HG03045 (cell line): ENCODE data around the gene PDCD11.
"Not testable (repeated sequence)": the region's sequence is repeated elsewhere in the genome, so short reads cannot be mapped to it uniquely, and the experiment has no call there.

Experiments used
- ATAC-seq: cut with Tn5 transposase; IDR thresholded peaks from one replicate; pipeline ENCODE4 v1.9.1; 2021; ENCODE audit warnings: mild to moderate bottlenecking, moderate library complexity; ENCODE audit not compliant: unreplicated experiment

Gene PDCD11, protein sequence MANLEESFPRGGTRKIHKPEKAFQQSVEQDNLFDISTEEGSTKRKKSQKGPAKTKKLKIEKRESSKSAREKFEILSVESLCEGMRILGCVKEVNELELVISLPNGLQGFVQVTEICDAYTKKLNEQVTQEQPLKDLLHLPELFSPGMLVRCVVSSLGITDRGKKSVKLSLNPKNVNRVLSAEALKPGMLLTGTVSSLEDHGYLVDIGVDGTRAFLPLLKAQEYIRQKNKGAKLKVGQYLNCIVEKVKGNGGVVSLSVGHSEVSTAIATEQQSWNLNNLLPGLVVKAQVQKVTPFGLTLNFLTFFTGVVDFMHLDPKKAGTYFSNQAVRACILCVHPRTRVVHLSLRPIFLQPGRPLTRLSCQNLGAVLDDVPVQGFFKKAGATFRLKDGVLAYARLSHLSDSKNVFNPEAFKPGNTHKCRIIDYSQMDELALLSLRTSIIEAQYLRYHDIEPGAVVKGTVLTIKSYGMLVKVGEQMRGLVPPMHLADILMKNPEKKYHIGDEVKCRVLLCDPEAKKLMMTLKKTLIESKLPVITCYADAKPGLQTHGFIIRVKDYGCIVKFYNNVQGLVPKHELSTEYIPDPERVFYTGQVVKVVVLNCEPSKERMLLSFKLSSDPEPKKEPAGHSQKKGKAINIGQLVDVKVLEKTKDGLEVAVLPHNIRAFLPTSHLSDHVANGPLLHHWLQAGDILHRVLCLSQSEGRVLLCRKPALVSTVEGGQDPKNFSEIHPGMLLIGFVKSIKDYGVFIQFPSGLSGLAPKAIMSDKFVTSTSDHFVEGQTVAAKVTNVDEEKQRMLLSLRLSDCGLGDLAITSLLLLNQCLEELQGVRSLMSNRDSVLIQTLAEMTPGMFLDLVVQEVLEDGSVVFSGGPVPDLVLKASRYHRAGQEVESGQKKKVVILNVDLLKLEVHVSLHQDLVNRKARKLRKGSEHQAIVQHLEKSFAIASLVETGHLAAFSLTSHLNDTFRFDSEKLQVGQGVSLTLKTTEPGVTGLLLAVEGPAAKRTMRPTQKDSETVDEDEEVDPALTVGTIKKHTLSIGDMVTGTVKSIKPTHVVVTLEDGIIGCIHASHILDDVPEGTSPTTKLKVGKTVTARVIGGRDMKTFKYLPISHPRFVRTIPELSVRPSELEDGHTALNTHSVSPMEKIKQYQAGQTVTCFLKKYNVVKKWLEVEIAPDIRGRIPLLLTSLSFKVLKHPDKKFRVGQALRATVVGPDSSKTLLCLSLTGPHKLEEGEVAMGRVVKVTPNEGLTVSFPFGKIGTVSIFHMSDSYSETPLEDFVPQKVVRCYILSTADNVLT (N-terminal part only)

DNA sequence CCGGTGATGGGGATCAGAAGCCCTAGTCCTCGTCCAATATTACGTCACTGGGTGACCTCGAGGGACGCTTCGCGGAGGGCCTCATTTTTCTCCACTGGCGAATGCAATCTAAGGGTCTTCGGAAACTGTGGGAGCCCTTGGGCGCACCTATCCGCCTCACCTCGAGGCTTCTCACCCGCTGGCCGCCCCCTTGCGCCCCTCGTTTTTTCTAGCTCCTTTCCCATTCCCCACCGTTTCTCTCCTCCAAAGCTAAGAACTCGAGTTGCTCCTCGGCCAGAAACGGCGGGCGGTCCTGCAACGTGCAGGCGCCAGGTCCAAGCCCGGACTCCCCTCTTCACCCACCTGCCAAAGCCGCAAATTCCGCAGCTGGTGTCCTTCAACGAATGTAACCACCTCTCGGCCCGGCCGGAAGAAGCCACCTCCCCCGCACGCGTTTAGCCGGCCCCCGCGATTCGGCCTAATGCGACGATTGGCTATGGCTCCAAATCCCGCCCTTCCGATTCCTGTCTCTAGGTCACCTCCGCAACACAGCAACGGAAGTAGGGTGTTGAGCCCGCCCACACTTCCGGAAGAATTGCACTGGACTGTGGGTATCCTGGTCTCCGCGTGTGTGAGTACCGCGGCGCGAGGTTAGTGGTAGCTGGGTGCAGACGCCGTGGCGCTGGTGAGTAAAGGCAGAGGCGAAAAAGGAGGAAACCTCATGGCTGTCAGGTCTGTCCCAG lies at the start of gene PDCD11, which contains the start of gene ATP5MK:
PDCD11 (plus strand) TSS at position 560 of the 722 bp plus-strand sequence. CDS start 1,801 bp downstream, outside the sequence.
ATP5MK (minus strand) TSS at position 409 of the 722 bp plus-strand sequence. CDS start 4,018 bp downstream, outside the sequence.
- ATAC-seq, result peak; percentile 99

DNA sequence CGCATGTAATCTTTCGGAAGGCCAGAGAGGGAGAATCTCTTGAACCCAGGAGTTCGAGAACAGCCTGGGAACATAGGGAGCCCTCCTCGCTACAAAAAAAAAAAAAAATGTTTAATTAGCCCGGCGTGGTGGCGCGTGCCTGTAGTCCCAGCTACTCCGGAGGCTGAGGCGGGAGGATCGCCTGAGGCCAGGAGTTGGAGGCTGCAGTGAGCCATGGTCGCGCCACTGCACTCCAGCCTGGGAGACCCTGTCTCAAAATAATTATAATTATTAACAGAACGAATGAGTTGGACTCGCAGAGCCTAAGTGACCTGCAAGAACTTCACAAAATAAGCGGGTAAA lies 46.3 kb upstream of the PDCD11 start:
- ATAC-seq, result no peak

DNA sequence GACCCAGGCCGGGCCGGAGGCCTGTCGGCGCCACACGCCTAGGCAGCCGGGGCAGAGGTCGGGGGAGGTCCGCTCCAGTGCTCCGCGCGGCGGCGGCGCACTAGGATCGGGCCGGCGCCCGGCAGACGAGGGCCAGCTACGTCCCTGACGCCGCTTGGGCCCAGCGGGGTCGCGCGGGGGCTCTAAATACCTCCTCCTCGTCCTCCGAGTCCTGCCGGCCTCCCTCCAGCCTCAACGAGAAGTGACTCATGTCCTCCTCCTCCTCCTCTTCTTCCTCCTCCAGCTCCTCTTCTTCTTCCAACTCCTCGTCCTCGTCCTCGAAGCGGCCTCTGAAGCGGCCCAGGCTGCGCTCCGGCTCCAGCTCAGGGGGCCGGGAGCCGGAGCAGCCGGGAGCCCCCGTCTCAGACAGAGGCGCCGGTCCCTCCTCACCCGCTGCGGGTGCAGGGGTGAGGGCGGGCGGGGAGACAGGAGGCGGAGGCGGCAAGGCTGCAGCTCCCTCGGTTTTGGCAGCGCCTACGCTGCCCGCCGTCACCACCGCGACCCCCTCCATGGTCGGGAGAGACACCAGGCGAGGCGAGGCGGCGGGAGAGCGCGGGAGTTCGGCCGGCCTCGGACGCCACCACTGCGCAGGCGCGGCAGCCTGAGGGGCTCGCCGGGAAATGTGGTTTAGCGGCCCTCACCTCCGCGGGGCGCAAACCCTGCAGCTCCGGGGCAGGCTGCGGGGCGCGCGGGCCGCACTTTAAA lies 45.7 kb upstream of the PDCD11 start, which contains the start of gene PCGF6:
PCGF6 (minus strand) TSS at position 624 of the 744 bp plus-strand sequence; CDS start at position 550, 74 bp downstream.
- ATAC-seq, result peak; percentile 83

DNA sequence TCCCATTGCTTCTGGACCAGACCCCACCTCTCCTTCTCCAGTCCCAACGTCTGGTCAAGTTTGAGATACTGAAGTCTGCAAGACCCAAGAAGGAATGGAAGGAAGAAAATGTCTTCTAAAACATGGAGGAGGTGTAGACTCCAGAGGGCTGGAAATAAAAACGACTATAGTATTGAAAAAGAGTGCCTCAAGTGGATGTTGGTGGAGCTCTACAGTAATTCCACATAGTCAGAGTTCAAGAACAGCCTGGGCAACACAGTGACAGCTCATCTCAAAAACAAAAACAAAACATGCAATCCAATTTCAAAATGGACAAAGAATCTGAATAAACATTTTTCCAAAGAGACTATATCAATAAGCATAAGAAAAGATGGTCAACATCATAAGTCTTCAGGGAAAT lies 43.1 kb upstream of the PDCD11 start:
- ATAC-seq, result no peak

DNA sequence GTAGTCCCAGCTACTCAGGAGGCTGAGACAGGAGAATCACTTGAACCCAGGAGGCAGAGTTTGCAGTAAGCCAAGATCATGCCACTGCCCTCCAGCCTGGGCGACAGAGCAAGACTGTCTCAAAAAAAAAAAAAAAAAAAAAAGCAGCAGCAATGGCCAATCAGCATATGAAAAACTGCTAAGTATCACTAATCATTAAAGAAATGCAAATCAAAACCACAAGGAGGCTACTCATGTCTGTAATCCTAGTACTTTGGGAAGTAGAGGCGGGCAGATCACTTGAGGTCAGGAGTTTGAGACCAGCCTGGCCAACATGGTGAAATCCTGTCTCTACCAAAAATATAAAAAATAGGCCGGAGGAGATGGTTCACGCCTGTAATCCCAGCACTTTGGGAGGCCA lies 41.9 kb upstream of the PDCD11 start:
- not testable (repeated sequence) for ATAC-seq

DNA sequence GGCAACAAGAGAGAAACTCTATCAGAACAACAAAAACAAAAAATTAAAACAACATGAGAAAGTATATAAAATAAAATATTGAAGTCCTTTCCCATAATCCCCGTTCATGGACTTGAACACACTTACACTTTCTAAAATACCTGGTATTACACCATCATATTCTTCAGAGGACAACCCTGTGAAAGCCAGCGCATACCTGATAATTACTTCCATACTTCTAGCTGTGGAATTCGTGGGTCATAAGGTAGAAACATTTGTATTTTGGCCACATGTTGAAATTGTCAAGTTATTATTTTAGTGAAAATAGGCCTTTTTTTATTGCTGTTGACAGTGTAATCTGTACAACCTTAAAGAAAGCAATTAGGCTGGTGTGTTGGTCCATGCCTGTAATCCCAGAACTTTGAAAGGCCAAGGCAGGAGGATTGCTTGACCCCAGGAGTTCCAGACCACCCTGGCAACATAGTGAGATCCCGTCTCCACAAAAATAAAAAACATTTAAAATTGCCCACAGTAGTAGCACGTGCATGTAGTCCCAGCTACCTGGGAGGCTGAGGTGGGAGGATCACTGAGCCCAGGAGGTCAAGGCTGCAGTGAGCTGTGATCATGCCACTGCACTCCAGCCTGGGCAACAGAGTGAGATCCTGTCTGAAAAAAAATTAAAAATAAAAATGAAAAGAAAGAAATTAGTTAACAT lies 40.4 kb upstream of the PDCD11 start:
- no peak for ATAC-seq

DNA sequence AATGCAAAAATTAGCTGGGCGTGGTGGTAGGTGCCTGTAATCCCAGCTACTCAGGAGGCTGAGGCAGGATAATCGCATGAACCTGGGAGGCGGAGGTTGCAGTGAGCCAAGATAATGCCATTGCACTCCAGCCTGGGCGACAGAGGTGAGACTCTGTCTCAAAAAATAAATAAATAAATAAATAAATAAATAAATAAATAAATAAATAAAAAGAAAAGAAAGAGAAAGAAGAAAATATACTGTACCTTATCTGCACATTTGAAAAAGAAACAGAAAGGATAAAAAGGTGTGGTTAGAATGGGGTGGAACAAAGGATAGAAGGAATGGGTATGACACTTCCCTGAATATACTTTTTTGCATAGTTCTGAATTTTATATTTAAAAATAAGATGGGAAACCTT lies 36.9 kb upstream of the PDCD11 start:
- not testable (repeated sequence) for ATAC-seq

DNA sequence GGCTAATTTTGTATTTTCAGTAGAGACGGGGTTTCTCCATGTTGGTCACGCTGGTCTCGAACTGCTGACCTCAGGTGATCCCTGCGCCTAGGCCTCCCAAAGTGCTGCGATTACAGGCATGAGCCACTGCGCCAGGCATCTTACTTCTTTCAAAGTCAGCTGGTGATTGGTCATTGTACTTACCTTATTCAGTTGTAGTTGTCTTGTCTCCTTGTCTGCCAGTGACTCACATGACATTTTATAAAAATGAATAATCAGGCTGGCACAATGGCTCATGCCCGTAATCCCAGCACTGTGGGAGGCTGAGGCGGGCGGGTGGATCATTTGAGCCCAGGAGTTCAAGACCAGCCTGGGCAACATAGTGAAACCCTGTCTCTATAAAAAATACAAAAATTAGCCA lies 35.6 kb upstream of the PDCD11 start:
- ATAC-seq, result not testable (repeated sequence)

DNA sequence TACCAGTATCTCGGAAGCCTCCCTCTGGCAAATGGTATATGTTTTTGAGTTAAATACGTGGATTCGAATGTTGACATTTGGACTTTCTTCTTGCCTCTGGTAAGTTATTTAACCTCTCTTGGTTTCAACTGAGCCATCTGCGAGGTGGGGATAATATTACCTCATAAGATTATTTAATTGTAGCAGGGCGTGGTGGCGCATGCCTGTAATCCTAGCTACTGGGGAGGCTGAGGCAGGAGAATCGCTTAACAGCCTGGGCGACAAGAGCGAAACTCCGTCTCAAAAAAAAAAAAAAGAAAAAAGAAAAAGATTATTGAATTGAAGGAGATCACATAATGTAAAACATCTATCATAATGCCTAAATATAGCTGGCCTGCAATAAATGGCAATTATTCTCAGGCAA lies 29.0 kb upstream of the PDCD11 start:
- ATAC-seq, result no peak

DNA sequence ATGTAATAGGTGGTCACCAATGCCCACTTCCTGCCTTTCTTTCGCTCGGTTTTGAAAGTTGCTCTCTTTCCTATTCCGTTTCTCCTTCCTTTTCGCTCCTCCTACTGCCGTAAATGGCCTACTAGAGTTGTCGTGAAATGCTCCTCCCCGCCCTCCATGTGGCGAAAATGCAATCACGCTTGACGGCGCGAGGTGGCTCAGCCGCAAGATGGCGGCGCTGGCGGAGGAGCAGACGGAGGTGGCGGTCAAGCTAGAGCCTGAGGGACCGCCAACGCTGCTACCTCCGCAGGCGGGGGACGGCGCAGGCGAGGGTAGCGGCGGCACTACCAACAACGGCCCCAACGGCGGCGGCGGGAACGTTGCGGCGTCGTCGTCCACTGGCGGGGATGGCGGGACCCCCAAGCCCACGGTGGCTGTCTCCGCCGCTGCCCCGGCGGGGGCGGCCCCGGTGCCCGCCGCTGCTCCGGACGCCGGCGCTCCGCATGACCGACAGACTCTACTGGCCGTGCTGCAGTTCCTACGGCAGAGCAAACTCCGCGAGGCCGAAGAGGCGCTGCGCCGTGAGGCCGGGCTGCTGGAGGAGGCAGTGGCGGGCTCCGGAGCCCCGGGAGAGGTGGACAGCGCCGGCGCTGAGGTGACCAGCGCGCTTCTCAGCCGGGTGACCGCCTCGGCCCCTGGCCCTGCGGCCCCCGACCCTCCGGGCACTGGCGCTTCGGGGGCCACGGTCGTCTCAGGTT lies 28.5 kb upstream of the PDCD11 start, which contains the start of gene TAF5:
TAF5 (plus strand) TSS at position 195 of the 737 bp plus-strand sequence; CDS start at position 209, 14 bp downstream.
- peak; percentile 51 for ATAC-seq

DNA sequence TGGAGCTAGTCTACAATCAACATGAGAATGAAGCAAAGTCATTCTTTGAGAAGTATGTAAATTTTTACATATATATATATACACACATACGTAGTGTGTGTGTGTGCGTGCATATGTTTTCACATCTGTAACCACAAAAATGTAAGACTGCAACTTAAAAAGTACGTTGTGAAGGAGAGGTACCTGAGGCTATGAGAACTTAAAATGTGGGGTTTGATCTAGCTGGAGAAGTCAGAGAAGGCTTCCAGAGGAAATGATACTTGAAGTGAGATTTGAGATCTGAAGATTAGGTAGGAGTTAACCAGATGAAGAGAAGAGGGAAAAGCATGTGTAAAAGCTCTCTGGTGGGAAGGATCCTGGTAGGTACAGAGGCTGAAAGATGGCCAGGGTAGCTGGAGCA lies 22.9 kb upstream of the PDCD11 start:
- no peak for ATAC-seq

DNA sequence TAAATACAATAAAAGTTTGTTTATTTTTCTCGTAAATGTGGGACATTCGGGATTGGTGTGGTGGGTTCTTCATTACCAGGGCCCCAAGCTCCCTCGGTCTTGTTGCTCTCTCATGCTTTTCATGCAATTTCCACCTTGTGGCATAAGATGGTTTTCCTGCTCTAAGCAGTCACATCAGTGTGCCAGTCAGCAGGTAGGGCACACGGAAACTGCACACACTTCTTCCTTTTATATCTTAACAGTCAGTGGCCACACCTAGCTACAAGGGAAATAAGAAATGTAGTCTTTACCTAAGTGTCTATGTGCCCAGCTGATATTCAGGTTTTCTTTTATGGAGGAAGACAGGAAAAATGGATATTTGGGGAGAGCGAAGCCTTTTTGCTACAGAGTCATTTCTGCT lies 22.2 kb upstream of the PDCD11 start:
- ATAC-seq, result no peak

DNA sequence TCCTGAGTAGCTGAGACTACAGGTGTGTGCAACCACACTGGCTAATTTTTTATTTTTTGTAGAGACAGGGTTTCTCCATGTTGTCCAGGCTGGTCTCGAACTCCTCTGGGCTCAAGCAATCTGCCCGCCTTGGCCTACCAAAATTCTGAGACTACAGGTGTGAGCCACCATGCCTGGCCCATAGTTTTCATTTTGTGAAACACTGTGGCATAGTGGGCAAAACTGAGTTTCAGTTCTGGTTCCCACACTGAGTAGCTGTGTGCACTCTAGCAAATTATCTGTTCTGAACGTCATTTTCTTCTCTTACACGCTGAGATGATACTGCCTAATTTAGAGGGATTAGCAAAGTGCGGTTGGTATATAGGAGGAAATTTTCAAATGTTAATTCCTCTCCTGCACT lies 13.7 kb upstream of the PDCD11 start:
- ATAC-seq, result no peak

DNA sequence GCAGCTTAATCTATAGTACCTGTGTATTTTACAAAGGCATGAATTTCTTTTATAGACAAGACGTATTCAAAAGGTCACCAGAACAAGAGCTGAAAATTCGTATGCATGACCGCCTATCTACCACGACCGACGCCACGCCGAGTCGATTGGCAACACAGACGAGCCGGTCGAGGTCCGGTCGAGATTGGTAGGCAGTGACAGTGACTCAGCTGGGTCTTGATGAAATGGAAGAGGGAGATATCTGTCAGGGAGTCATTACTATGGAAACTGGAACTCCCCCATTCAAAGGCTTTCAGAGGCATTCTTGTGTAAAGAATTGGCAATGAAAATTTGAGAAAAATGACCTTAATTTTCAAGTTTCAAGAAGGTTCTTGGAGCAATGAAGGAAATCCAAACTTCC lies 2.2 kb upstream of the PDCD11 start:
- ATAC-seq, result no peak

DNA sequence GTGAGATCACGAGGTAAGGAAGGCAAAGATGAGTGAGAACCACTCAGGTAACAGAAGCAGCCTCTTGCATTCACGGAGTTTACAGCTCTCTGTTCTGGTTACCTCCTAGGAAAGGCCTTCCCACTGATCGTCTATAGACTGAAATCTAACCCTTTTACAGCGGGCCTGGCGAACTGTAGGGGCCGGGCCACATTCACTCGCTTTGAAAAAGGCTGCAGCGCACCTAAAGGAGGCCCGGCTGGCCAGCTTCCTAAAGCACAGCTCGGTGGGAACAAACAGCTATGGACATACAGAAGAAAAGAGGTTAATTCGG lies 716 bp upstream of the PDCD11 start:
- no peak for ATAC-seq

DNA sequence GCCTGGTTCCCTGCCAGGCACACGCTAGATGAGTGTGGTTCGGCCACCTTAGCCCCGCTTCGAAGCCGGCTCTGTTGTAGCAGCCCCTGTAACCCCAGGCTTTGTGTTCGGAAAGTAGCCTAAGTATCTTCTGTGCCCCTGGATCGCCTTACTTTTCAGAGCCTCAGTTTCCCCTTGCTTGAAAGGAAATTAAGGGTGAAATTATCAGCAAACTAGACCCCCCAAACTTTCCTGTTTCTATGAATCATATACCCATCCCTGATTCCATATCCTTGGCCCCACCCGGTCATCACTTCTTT lies 312 bp downstream of the PDCD11 start:
- no peak for ATAC-seq

DNA sequence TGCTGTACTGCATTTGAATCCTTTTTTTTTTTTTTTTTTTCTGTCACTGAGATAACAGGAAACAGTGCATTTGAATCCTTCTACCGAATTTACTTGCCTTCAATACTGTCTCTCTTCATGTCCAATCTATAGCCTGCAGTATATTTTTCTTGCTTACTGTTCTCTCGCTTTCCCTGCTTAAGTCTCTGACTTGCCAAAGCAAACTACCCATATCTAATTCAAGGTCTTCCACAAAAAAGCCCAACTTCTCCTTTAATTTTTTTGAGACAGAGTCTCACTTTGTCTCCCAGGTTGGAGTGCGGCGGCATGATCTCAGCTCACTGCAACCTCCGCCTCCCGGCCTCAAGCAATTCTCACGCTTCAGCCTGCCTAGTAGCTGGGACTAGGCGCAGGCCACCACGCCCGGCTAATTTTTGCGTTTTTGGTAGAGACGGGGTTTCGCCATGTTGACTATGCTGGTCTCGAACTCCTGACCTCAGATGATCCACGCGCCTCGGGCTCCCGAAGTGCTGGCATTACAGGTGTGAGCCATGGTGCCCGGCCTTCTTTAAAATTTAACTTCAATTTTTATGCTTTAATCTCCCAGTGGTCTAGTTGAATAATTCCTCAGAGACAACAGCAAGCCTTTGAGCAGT lies 882 bp downstream of the PDCD11 start:
- ATAC-seq, result no peak

DNA sequence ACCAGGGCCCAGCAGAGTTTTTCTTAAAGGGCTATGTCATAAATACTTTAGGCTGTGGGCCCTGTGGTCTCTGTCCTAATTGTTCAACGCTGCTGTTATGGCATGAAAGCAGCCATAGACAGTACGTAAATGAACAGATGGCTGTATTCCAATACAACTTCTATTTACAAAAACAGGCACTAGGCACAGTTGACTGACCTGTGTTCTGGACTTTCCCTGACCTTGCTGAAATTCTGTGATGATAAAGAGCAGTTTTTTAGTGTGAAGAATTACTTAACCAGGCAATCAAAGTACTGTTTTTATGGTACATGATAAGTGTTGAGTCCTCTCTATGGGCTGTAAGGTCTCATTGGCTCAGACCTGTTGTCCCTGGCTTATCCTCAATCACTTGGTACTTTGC lies 17.1 kb downstream of the PDCD11 start:
- no peak for ATAC-seq
